ENCODE data around the gene ARHGAP45. TPM values are rescaled to one million over a fixed set of nuclear protein-coding genes. Genes with fewer than 3 reads are reported as not detected.

Gene ARHGAP45
- polyA plus RNA-seq, 2 donors = 8.9 to 17.7 TPM

DNA sequence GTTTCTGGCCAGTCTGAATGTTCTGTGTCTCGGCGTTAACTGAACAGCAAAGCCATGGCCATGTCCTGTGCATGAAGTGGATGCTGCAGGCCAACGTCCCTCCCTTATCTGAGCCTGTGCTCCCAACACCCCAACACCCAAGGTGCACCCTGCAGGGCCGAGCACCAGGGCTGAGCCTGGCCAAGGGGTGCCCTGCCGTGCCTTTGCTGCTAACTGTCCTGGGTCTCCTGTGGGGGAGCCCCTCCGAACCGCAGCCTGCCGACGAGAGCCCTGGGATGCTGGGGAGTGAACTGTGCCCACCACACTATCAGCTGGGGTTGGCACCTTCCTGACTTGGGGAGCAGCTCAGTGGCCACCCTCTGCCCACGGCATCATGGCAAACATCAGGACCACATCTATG, 54.4 kb downstream of the ARHGAP45 start:
- WGBS, 2 donors = 94% methylated on average over 10 of the region's 10 CpGs
- peaks cover 0 to 3% of the 10 kb centered on the region in 2 donors for H3K9me3 ChIP-seq (ENCODE audit: control insufficient read depth in 2 of 2, insufficient read depth in 1 of 2, low read depth in 1 of 2, low read length in 1 of 2)
- H3K4me1 ChIP-seq (ENCODE audit: control insufficient read depth in 2 of 2, insufficient read depth in 2 of 2, low read length in 1 of 2) = peaks cover 0 to 23% of the 10 kb centered on the region in 2 donors
- H3K27me3 ChIP-seq (ENCODE audit: control insufficient read depth in 1 of 2, insufficient read depth in 2 of 2, low read length in 2 of 2) = no peaks in the 10 kb centered on the region
- H3K36me3 ChIP-seq (ENCODE audit: control insufficient read depth in 2 of 2, insufficient read depth in 2 of 2, low read length in 1 of 2) = peaks cover 12 to 71% of the 10 kb centered on the region in 2 donors
- H3K4me3 ChIP-seq (ENCODE audit: low read depth in 1 of 2, low read length in 2 of 2) = no peak overlapping the region
- no peak overlapping the region for H3K27ac ChIP-seq (ENCODE audit: low read depth in 2 of 2, low read length in 1 of 2)

- Histone ChIP-seq H3K27ac (ENCODE audit: low read depth in 2 of 2, low read length in 1 of 2) (peak overlapping the region in 1 of 2 donors; percentile 37), H3K36me3 (ENCODE audit: control insufficient read depth in 2 of 2, insufficient read depth in 2 of 2, low read length in 1 of 2) (peaks cover 12 to 71% of the 10 kb centered on the region in 2 donors)
These were observed 55.3 kb downstream of the ARHGAP45 start for GRCh38 chr19:1122021-1122971.

GRCh38 chr19:1122972-1123363, 56.0 kb downstream of the ARHGAP45 start:
- Histone ChIP-seq H3K4me3 (ENCODE audit: low read depth in 1 of 2, low read length in 2 of 2) (no peak overlapping the region), H3K27ac (ENCODE audit: low read depth in 2 of 2, low read length in 1 of 2) (peak overlapping the region in 1 of 2 donors; percentile 37), H3K9me3 (ENCODE audit: control insufficient read depth in 2 of 2, insufficient read depth in 1 of 2, low read depth in 1 of 2, low read length in 1 of 2) (peaks cover 0 to 3% of the 10 kb centered on the region in 2 donors), H3K27me3 (ENCODE audit: control insufficient read depth in 1 of 2, insufficient read depth in 2 of 2, low read length in 2 of 2) (no peaks in the 10 kb centered on the region), H3K4me1 (ENCODE audit: control insufficient read depth in 2 of 2, insufficient read depth in 2 of 2, low read length in 1 of 2) (peaks cover 0 to 10% of the 10 kb centered on the region in 2 donors), H3K36me3 (ENCODE audit: control insufficient read depth in 2 of 2, insufficient read depth in 2 of 2, low read length in 1 of 2) (peaks cover 10 to 70% of the 10 kb centered on the region in 2 donors)
- WGBS, 2 donors = 58 to 65% methylated on average over 19 to 21 of the region's 21 CpGs

More at GRCh38 chr19:1122021-1122971, 55.3 kb downstream of the ARHGAP45 start:
- H3K4me3 ChIP-seq (ENCODE audit: low read depth in 1 of 2, low read length in 2 of 2) = no peak overlapping the region
- peaks cover 0 to 16% of the 10 kb centered on the region in 2 donors for H3K4me1 ChIP-seq (ENCODE audit: control insufficient read depth in 2 of 2, insufficient read depth in 2 of 2, low read length in 1 of 2)
- H3K27me3 ChIP-seq (ENCODE audit: control insufficient read depth in 1 of 2, insufficient read depth in 2 of 2, low read length in 2 of 2) = no peaks in the 10 kb centered on the region
- 94% methylated on average over 50 to 63 of the region's 63 CpGs for WGBS, 2 donors
- H3K9me3 ChIP-seq (ENCODE audit: control insufficient read depth in 2 of 2, insufficient read depth in 1 of 2, low read depth in 1 of 2, low read length in 1 of 2) = peaks cover 0 to 3% of the 10 kb centered on the region in 2 donors

DNA sequence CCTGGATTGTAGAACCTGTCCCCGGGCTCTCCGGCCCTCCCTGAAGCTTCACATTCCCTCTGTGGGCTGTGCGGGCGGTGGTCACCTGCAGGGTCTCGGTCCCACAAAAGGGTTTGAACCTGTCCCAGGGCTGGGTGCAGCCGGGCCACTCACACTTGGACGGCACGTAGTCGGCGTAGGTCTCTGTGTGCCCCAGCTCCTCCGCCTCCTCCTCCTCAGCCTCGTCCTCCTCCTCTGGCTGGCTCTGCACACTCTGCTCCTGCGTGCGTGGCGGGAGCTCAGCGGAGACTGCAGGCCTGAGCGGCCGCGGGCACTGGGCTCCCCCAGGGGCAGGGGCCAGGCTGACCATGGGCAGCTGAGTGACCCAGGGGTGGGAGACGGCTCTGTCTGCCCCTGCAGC, 56.4 kb downstream of the ARHGAP45 start:
- Histone ChIP-seq H3K36me3 (ENCODE audit: control insufficient read depth in 2 of 2, insufficient read depth in 2 of 2, low read length in 1 of 2) (peaks cover 10 to 72% of the 10 kb centered on the region in 2 donors), H3K27ac (ENCODE audit: low read depth in 2 of 2, low read length in 1 of 2) (no peak overlapping the region), H3K4me3 (ENCODE audit: low read depth in 1 of 2, low read length in 2 of 2) (no peak overlapping the region), H3K4me1 (ENCODE audit: control insufficient read depth in 2 of 2, insufficient read depth in 2 of 2, low read length in 1 of 2) (peaks cover 0 to 11% of the 10 kb centered on the region in 2 donors), H3K9me3 (ENCODE audit: control insufficient read depth in 2 of 2, insufficient read depth in 1 of 2, low read depth in 1 of 2, low read length in 1 of 2) (peaks cover 0 to 3% of the 10 kb centered on the region in 2 donors), H3K27me3 (ENCODE audit: control insufficient read depth in 1 of 2, insufficient read depth in 2 of 2, low read length in 2 of 2) (no peaks in the 10 kb centered on the region)
- 97% methylated on average over 20 of the region's 20 CpGs for WGBS, 2 donors

- no peak overlapping the region for H3K4me3 ChIP-seq (ENCODE audit: low read depth in 1 of 2, low read length in 2 of 2)
- WGBS, 2 donors = 87 to 94% methylated on average over 23 of the region's 23 CpGs
These were observed 57.1 kb downstream of the ARHGAP45 start for GRCh38 chr19:1123885-1124677.

DNA sequence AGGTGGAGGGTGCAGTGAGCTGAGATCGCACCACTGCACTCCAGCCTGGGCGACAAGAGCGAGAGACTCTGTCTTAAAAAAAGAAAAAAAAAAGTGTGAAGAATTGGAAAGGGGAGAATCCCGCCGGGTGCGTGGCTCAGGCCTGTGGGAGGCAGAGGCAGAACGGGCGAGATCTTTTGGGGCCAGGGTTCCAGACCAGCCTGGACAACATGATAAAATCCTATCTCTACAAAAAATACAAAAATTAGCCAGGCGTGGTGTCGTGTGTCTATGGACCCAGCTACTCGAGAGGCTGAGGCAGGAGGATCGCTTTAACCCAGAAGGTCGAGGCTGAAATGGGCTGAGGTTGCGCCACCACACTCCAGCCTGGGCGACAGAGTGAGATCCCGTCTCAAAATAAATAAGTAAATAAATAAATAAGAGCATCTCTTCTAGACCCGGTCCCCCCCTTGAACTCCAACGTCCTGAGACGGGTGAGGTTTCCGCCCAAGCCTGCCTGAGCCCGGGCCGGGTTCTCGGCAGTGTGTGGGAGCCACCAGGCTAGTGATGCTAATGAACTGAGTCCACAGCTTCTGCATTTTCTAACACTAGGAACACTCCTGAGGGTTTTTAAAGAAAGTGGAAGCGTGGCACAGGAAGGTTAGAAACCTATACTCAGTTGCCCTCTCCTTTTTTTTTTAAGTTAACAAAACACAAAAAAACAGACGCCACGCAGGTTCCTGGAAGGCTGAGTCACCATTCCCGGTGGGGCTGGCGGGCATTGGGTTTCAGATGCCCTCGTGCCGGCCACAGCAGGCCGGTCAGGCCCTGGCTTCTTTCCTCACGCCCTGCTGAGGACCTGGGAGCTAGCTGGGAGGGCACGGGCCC, 58.9 kb downstream of the ARHGAP45 start:
- Histone ChIP-seq H3K27ac (ENCODE audit: low read depth in 2 of 2, low read length in 1 of 2) (no peak overlapping the region), H3K36me3 (ENCODE audit: control insufficient read depth in 2 of 2, insufficient read depth in 2 of 2, low read length in 1 of 2) (peaks cover 6 to 57% of the 10 kb centered on the region in 2 donors), H3K9me3 (ENCODE audit: control insufficient read depth in 2 of 2, insufficient read depth in 1 of 2, low read depth in 1 of 2, low read length in 1 of 2) (peaks cover 0 to 3% of the 10 kb centered on the region in 2 donors), H3K4me3 (ENCODE audit: low read depth in 1 of 2, low read length in 2 of 2) (no peak overlapping the region), H3K4me1 (ENCODE audit: control insufficient read depth in 2 of 2, insufficient read depth in 2 of 2, low read length in 1 of 2) (peaks cover 5 to 24% of the 10 kb centered on the region in 2 donors), H3K27me3 (ENCODE audit: control insufficient read depth in 1 of 2, insufficient read depth in 2 of 2, low read length in 2 of 2) (no peaks in the 10 kb centered on the region)
- WGBS, 2 donors = 79 to 84% methylated on average over 33 of the region's 33 CpGs

More at GRCh38 chr19:1123885-1124677, 57.1 kb downstream of the ARHGAP45 start:
- peaks cover 0 to 8% of the 10 kb centered on the region in 2 donors for H3K4me1 ChIP-seq (ENCODE audit: control insufficient read depth in 2 of 2, insufficient read depth in 2 of 2, low read length in 1 of 2)
- peaks cover 0 to 3% of the 10 kb centered on the region in 2 donors for H3K9me3 ChIP-seq (ENCODE audit: control insufficient read depth in 2 of 2, insufficient read depth in 1 of 2, low read depth in 1 of 2, low read length in 1 of 2)
- no peaks in the 10 kb centered on the region for H3K27me3 ChIP-seq (ENCODE audit: control insufficient read depth in 1 of 2, insufficient read depth in 2 of 2, low read length in 2 of 2)
- no peak overlapping the region for H3K27ac ChIP-seq (ENCODE audit: low read depth in 2 of 2, low read length in 1 of 2)
- H3K36me3 ChIP-seq (ENCODE audit: control insufficient read depth in 2 of 2, insufficient read depth in 2 of 2, low read length in 1 of 2) = peaks cover 10 to 68% of the 10 kb centered on the region in 2 donors

- Histone ChIP-seq H3K36me3 (ENCODE audit: control insufficient read depth in 2 of 2, insufficient read depth in 2 of 2, low read length in 1 of 2) (peaks cover 6 to 45% of the 10 kb centered on the region in 2 donors), H3K27ac (ENCODE audit: low read depth in 2 of 2, low read length in 1 of 2) (peak overlapping the region; percentile 4 to 14), H3K27me3 (ENCODE audit: control insufficient read depth in 1 of 2, insufficient read depth in 2 of 2, low read length in 2 of 2) (no peaks in the 10 kb centered on the region), H3K4me3 (ENCODE audit: low read depth in 1 of 2, low read length in 2 of 2) (no peak overlapping the region), H3K4me1 (ENCODE audit: control insufficient read depth in 2 of 2, insufficient read depth in 2 of 2, low read length in 1 of 2) (peaks cover 7 to 30% of the 10 kb centered on the region in 2 donors), H3K9me3 (ENCODE audit: control insufficient read depth in 2 of 2, insufficient read depth in 1 of 2, low read depth in 1 of 2, low read length in 1 of 2) (peaks cover 0 to 3% of the 10 kb centered on the region in 2 donors)
- 92 to 93% methylated on average over 33 of the region's 33 CpGs for WGBS, 2 donors
These were observed 60.2 kb downstream of the ARHGAP45 start for GRCh38 chr19:1126984-1127760.

DNA sequence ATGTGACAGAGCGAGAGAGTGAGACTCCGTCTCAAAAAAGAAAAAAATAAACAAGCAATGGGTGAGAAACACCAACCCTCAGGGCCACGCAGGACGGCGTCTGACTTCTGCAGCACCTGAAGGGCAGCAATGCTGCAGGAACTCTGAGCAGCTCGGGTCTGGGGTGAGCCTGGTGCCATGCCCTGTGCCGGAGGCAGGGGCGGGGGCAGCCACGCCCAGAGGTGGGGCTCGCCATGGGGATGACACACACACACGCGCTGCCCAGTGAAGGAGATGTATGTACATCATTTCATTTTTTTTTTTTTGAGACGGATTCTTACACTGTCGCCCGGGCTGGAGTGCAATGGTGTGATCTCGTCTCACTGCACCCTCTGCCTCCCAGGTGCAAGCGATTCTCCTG, 61.1 kb downstream of the ARHGAP45 start:
- Histone ChIP-seq H3K4me1 (ENCODE audit: control insufficient read depth in 2 of 2, insufficient read depth in 2 of 2, low read length in 1 of 2) (peaks cover 15 to 37% of the 10 kb centered on the region in 2 donors), H3K27me3 (ENCODE audit: control insufficient read depth in 1 of 2, insufficient read depth in 2 of 2, low read length in 2 of 2) (no peaks in the 10 kb centered on the region), H3K36me3 (ENCODE audit: control insufficient read depth in 2 of 2, insufficient read depth in 2 of 2, low read length in 1 of 2) (peaks cover 6 to 36% of the 10 kb centered on the region in 2 donors), H3K9me3 (ENCODE audit: control insufficient read depth in 2 of 2, insufficient read depth in 1 of 2, low read depth in 1 of 2, low read length in 1 of 2) (no peaks in the 10 kb centered on the region), H3K27ac (ENCODE audit: low read depth in 2 of 2, low read length in 1 of 2) (peak overlapping the region in 1 of 2 donors; percentile 38), H3K4me3 (ENCODE audit: low read depth in 1 of 2, low read length in 2 of 2) (no peak overlapping the region)
- 70 to 88% methylated on average over 17 of the region's 17 CpGs for WGBS, 2 donors

Data from esophagus (tissue), 2 donors.